ENCODE results near the gene S1PR5. TPM values are rescaled to one million over a fixed set of nuclear protein-coding genes. Genes with fewer than 3 reads are reported as not detected.

Gene S1PR5
- total RNA-seq, 1 donor from 2014 or later = 0.83 TPM

GRCh38 chr19:10468133-10468532 lies 49.1 kb downstream of the S1PR5 start:
- no peaks in the 10 kb centered on the region for H3K27me3 Mint-ChIP-seq (ENCODE audit: unreplicated experiment)
- H3K4me3 Mint-ChIP-seq (ENCODE audit: unreplicated experiment) = no peak overlapping the region
- no peak for DNase-seq (ENCODE audit: extremely low spot score, unreplicated experiment)
- TF ChIP-seq, protein P1, sequence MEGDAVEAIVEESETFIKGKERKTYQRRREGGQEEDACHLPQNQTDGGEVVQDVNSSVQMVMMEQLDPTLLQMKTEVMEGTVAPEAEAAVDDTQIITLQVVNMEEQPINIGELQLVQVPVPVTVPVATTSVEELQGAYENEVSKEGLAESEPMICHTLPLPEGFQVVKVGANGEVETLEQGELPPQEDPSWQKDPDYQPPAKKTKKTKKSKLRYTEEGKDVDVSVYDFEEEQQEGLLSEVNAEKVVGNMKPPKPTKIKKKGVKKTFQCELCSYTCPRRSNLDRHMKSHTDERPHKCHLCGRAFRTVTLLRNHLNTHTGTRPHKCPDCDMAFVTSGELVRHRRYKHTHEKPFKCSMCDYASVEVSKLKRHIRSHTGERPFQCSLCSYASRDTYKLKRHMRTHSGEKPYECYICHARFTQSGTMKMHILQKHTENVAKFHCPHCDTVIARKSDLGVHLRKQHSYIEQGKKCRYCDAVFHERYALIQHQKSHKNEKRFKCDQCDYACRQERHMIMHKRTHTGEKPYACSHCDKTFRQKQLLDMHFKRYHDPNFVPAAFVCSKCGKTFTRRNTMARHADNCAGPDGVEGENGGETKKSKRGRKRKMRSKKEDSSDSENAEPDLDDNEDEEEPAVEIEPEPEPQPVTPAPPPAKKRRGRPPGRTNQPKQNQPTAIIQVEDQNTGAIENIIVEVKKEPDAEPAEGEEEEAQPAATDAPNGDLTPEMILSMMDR (IDR thresholded peaks at IDR 0.05) = no peak
- peaks cover 1% of the 10 kb centered on the region for H3K4me1 Mint-ChIP-seq (ENCODE audit: unreplicated experiment)
- H3K36me3 Mint-ChIP-seq (ENCODE audit: unreplicated experiment) = peaks cover 2% of the 10 kb centered on the region
- no peak overlapping the region for H3K27ac Mint-ChIP-seq (ENCODE audit: unreplicated experiment)
- no peaks in the 10 kb centered on the region for H3K9me3 Mint-ChIP-seq (ENCODE audit: unreplicated experiment)

GRCh38 chr19:10467104-10467706 lies 50.0 kb downstream of the S1PR5 start:
- no peaks in the 10 kb centered on the region for H3K27me3 Mint-ChIP-seq (ENCODE audit: unreplicated experiment)
- H3K4me3 Mint-ChIP-seq (ENCODE audit: unreplicated experiment) = no peak overlapping the region
- no peaks in the 10 kb centered on the region for H3K9me3 Mint-ChIP-seq (ENCODE audit: unreplicated experiment)
- H3K27ac Mint-ChIP-seq (ENCODE audit: unreplicated experiment) = no peak overlapping the region
- H3K4me1 Mint-ChIP-seq (ENCODE audit: unreplicated experiment) = peaks cover 1% of the 10 kb centered on the region
- DNase-seq (ENCODE audit: extremely low spot score, unreplicated experiment) = no peak
- TF ChIP-seq, protein P1 (IDR thresholded peaks at IDR 0.05) = no peak
- peaks cover 2% of the 10 kb centered on the region for H3K36me3 Mint-ChIP-seq (ENCODE audit: unreplicated experiment)

DNA sequence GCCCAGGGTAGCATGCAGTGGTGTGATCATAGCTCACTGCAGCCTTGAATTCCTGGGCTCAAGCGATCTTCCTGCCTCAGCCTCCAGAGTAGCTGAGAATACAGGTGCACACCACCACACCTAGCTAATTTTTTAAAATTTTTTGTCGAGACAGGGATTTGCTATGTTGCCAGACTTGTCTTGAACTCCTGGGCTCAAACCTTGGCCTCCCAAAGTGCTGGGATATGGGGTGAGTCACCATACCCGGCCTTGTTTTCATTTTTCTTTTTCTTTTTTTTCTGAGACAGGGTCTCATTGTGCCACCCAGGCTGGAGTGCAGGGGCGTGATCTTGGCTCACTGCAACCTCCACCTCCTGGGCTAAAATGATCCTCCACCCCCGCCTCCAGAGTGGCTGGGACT lies 52.8 kb downstream of the S1PR5 start:
- DNase-seq (ENCODE audit: extremely low spot score, unreplicated experiment) = no peak
- TF ChIP-seq, protein P1 (IDR thresholded peaks at IDR 0.05) = no peak
- H3K4me3 Mint-ChIP-seq (ENCODE audit: unreplicated experiment) = no peak overlapping the region
- H3K36me3 Mint-ChIP-seq (ENCODE audit: unreplicated experiment) = peaks cover 2% of the 10 kb centered on the region
- no peaks in the 10 kb centered on the region for H3K27me3 Mint-ChIP-seq (ENCODE audit: unreplicated experiment)
- H3K9me3 Mint-ChIP-seq (ENCODE audit: unreplicated experiment) = no peaks in the 10 kb centered on the region
- H3K27ac Mint-ChIP-seq (ENCODE audit: unreplicated experiment) = no peak overlapping the region
- peaks cover 7% of the 10 kb centered on the region for H3K4me1 Mint-ChIP-seq (ENCODE audit: unreplicated experiment)

Small RNAs within 50 kb of the gene (microRNA-seq; reads per million reads assigned to microRNA genes)
- gene MIR1238 (ENCODE audit: unreplicated experiment) = not detected

Other genes with a start within 250 kb of the S1PR5 start
- 31.8 and 35.5 TPM in 2 replicates for gene ICAM1, start 246.3 kb downstream of the S1PR5 start, total RNA-seq
- gene ICAM4, start 230.5 kb downstream of the S1PR5 start, total RNA-seq = not detected in 2 replicates
- 1.7 and 2.0 TPM in 2 replicates for gene ICAM5, start 227.5 kb downstream of the S1PR5 start, total RNA-seq
- 6.8 and 7.6 TPM in 2 replicates for gene ZGLP1, start 207.6 kb downstream of the S1PR5 start, total RNA-seq
- gene FDX2, start 201.4 kb downstream of the S1PR5 start, total RNA-seq = 21.5 and 27.4 TPM in 2 replicates
- 36.8 and 45.8 TPM in 2 replicates for gene RAVER1, start 183.9 kb downstream of the S1PR5 start, total RNA-seq
- 7.2 and 9.8 TPM in 2 replicates for gene ICAM3, start 177.8 kb downstream of the S1PR5 start, total RNA-seq
- 117 and 136 TPM in 2 replicates for gene TYK2, start 136.9 kb downstream of the S1PR5 start, total RNA-seq
- gene CDC37, start 113.9 kb downstream of the S1PR5 start, total RNA-seq = 143 and 148 TPM in 2 replicates
- gene PDE4A, start 96.9 kb downstream of the S1PR5 start, total RNA-seq = 12.4 and 12.7 TPM in 2 replicates
- gene KEAP1, start 14.1 kb downstream of the S1PR5 start, total RNA-seq = 80.1 and 80.9 TPM in 2 replicates
- gene ATG4D, start 26.5 kb upstream of the S1PR5 start, total RNA-seq = 28.7 and 30.9 TPM in 2 replicates
- gene KRI1, start 48.6 kb upstream of the S1PR5 start, total RNA-seq = 29.0 and 29.3 TPM in 2 replicates
- gene CDKN2D, start 51.5 kb upstream of the S1PR5 start, total RNA-seq = 9.4 and 13.0 TPM in 2 replicates
- not detected in 2 replicates for gene AP1M2, start 69.9 kb upstream of the S1PR5 start, total RNA-seq
- gene SLC44A2, start 108.1 kb upstream of the S1PR5 start, total RNA-seq = 225 and 233 TPM in 2 replicates
- gene ILF3, start 136.9 kb upstream of the S1PR5 start, total RNA-seq = 223 and 231 TPM in 2 replicates
- 56.3 and 57.7 TPM in 2 replicates for gene QTRT1, start 184.0 kb upstream of the S1PR5 start, total RNA-seq
- gene DNM2, start 200.6 kb upstream of the S1PR5 start, total RNA-seq = 157 and 163 TPM in 2 replicates

All from osteocyte (in vitro differentiated cells).